ENCODE measurements around the gene KIF17. TPM values are rescaled to one million over a fixed set of nuclear protein-coding genes. Genes with fewer than 3 reads are reported as not detected.

Gene KIF17
- total RNA-seq, 6 donors from 2014 or later, result 4.2 to 12.6 (median 8.5) TPM

GRCh38 chr1:20644416-20644815 lies 73.4 kb downstream of the KIF17 start:
- ATAC-seq (ENCODE audit: low FRiP score in 2 of 2) (no peak), DNase-seq (peak in 1 of 2 donors; percentile 56)
- H3K4me3 ChIP-seq, result no peak overlapping the region
- 97% methylated on average over 13 of the region's 13 CpGs for WGBS, 2 donors
- H3K9me3 ChIP-seq, result no peaks in the 10 kb centered on the region
- H3K27me3 ChIP-seq, result no peaks in the 10 kb centered on the region
- TF ChIP-seq CTCF (IDR thresholded peaks at IDR 0.05) (no peak), POLR2A (IDR thresholded peaks at IDR 0.05) (no peak), POLR2AphosphoS5 (IDR thresholded peaks at IDR 0.05) (no peak), EP300 (IDR thresholded peaks at IDR 0.05) (no peak)
- no peak overlapping the region for H3K27ac ChIP-seq
- peaks cover 29 to 90% (median 75%) of the 10 kb centered on the region in 4 donors for H3K36me3 ChIP-seq
- H3K4me1 ChIP-seq, result no peaks in the 10 kb centered on the region

DNA sequence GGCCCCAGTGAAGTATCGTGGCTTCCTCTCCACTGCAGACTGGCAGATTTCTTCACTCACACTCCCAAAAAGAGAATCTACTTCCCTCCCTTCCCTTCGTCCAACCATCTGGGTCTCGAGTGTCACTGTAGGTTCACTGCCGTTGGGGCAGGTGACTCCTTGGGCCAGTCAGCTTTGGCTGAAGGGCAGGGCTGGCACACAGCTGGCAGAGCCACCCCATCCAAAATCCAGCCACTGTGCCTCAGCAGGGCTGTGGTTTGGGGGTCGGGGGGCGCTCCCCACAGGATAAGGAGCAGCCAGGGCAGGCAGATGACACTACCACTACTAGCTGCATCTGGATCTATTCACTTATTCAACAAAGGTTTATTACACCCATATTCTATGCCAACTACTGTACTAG lies 74.7 kb downstream of the KIF17 start:
- H3K4me3 ChIP-seq, result no peak overlapping the region
- no peaks in the 10 kb centered on the region for H3K9me3 ChIP-seq
- no peaks in the 10 kb centered on the region for H3K4me1 ChIP-seq
- ATAC-seq (ENCODE audit: low FRiP score in 2 of 2) (no peak), DNase-seq (no peak)
- TF ChIP-seq POLR2AphosphoS5 (IDR thresholded peaks at IDR 0.05) (no peak), CTCF (IDR thresholded peaks at IDR 0.05) (no peak), EP300 (IDR thresholded peaks at IDR 0.05) (no peak), POLR2A (IDR thresholded peaks at IDR 0.05) (no peak)
- 75 to 80% methylated on average over 6 of the region's 6 CpGs for WGBS, 2 donors
- H3K27ac ChIP-seq, result no peak overlapping the region
- no peaks in the 10 kb centered on the region for H3K27me3 ChIP-seq
- H3K36me3 ChIP-seq, result peaks cover 28 to 89% (median 74%) of the 10 kb centered on the region in 4 donors

- TF ChIP-seq CTCF (IDR thresholded peaks at IDR 0.05) (no peak), POLR2A (IDR thresholded peaks at IDR 0.05) (no peak), EP300 (IDR thresholded peaks at IDR 0.05) (no peak), POLR2AphosphoS5 (IDR thresholded peaks at IDR 0.05) (no peak)
- H3K27me3 ChIP-seq, result no peaks in the 10 kb centered on the region
- H3K9me3 ChIP-seq, result no peaks in the 10 kb centered on the region
- DNase-seq (no peak), ATAC-seq (ENCODE audit: low FRiP score in 2 of 2) (no peak)
- no peak overlapping the region for H3K4me3 ChIP-seq
- no peaks in the 10 kb centered on the region for H3K4me1 ChIP-seq
- peaks cover 28 to 90% (median 76%) of the 10 kb centered on the region in 4 donors for H3K36me3 ChIP-seq
- 78 to 81% methylated on average over 9 to 10 of the region's 10 CpGs for WGBS, 2 donors
- H3K27ac ChIP-seq, result no peak overlapping the region
Measured at GRCh38 chr1:20641975-20642374, 75.8 kb downstream of the KIF17 start.

GRCh38 chr1:20640183-20640597 lies 77.6 kb downstream of the KIF17 start:
- H3K27me3 ChIP-seq, result no peaks in the 10 kb centered on the region
- DNase-seq, result no peak
- ATAC-seq (ENCODE audit: low FRiP score in 2 of 2), result peak in 1 of 2 donors; percentile 78
- 36% methylated on average over 6 of the region's 6 CpGs for WGBS, 2 donors
- no peak overlapping the region for H3K4me3 ChIP-seq
- peaks cover 0 to 3% (median 1%) of the 10 kb centered on the region in 4 donors for H3K4me1 ChIP-seq
- no peak overlapping the region for H3K27ac ChIP-seq
- H3K36me3 ChIP-seq, result peaks cover 27 to 75% (median 68%) of the 10 kb centered on the region in 4 donors
- no peaks in the 10 kb centered on the region for H3K9me3 ChIP-seq
- TF ChIP-seq CTCF (IDR thresholded peaks at IDR 0.05) (peak; percentile 35 to 70 (median 64)), EP300 (IDR thresholded peaks at IDR 0.05) (no peak)

GRCh38 chr1:20636785-20637347 lies 80.9 kb downstream of the KIF17 start:
- H3K4me1 ChIP-seq, result peaks cover 12 to 17% (median 14%) of the 10 kb centered on the region in 4 donors
- 84 to 94% methylated on average over 8 of the region's 8 CpGs for WGBS, 2 donors
- H3K9me3 ChIP-seq, result no peaks in the 10 kb centered on the region
- DNase-seq (no peak), ATAC-seq (ENCODE audit: low FRiP score in 2 of 2) (no peak)
- no peaks in the 10 kb centered on the region for H3K27me3 ChIP-seq
- TF ChIP-seq EP300 (IDR thresholded peaks at IDR 0.05), result no peak
- no peak for TF ChIP-seq POLR2AphosphoS5 (IDR thresholded peaks at IDR 0.05)
- no peak overlapping the region for H3K27ac ChIP-seq
- H3K36me3 ChIP-seq, result peaks cover 18 to 43% (median 42%) of the 10 kb centered on the region in 4 donors
- H3K4me3 ChIP-seq, result no peak overlapping the region

All from upper lobe of left lung (tissue), 6 donors.